NB4 (cell line): Measurements from ENCODE around the gene ZNF716.

ENCODE experiments used
- CTCF ChIP-seq: IDR thresholded peaks from one replicate; pipeline ENCODE4 v1.5.1; 2012; ENCODE audit warnings: low read depth, low read length
- MYC ChIP-seq: IDR thresholded peaks from 2 replicates; pipeline ENCODE4 v1.6.1; 2011; ENCODE audit warnings: low read depth, low read length
- POLR2A ChIP-seq: IDR thresholded peaks from 2 replicates; pipeline ENCODE4 v1.6.1; 2011; ENCODE audit warnings: mild to moderate bottlenecking; ENCODE audit not compliant: insufficient read length; ENCODE audit errors: extremely low read depth

GRCh38 chr7:57427146-57427545 is 22.8 kb upstream of the ZNF716 start:
- TF ChIP-seq CTCF (no peak), MYC (no peak), POLR2A (no peak)
